GM12872 (cell line): ENCODE measurements around the gene SLC30A5.

Source experiments
- TF ChIP-seq, protein P1 (sequence below): IDR thresholded peaks from 3 replicates; pipeline ENCODE4 v1.5.1; 2011; ENCODE audit warnings: low read depth, mild to moderate bottlenecking, low read length, moderate library complexity; ENCODE audit not compliant: insufficient read depth

The SLC30A5 gene

DNA sequence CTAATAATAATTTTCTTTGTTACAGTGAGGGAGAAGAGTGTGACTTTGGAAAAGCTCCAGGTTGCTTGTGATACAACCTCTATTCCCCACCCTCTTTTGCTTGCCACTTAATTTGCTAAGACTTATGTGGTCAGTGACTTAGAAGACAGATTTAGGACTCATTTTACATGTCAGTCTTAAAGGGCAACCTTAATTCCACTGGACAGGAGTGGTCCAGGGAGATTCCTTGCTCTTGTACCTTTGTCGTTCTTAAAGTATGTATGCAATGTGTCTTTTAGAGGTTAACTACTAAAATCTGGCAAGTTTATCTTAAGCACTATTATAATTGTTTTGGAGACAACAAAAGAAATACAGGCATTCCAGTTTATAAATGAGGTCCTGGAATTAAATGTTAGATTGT, 20.0 kb downstream of the SLC30A5 start:
- TF ChIP-seq, protein P1, sequence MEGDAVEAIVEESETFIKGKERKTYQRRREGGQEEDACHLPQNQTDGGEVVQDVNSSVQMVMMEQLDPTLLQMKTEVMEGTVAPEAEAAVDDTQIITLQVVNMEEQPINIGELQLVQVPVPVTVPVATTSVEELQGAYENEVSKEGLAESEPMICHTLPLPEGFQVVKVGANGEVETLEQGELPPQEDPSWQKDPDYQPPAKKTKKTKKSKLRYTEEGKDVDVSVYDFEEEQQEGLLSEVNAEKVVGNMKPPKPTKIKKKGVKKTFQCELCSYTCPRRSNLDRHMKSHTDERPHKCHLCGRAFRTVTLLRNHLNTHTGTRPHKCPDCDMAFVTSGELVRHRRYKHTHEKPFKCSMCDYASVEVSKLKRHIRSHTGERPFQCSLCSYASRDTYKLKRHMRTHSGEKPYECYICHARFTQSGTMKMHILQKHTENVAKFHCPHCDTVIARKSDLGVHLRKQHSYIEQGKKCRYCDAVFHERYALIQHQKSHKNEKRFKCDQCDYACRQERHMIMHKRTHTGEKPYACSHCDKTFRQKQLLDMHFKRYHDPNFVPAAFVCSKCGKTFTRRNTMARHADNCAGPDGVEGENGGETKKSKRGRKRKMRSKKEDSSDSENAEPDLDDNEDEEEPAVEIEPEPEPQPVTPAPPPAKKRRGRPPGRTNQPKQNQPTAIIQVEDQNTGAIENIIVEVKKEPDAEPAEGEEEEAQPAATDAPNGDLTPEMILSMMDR = no peak

DNA sequence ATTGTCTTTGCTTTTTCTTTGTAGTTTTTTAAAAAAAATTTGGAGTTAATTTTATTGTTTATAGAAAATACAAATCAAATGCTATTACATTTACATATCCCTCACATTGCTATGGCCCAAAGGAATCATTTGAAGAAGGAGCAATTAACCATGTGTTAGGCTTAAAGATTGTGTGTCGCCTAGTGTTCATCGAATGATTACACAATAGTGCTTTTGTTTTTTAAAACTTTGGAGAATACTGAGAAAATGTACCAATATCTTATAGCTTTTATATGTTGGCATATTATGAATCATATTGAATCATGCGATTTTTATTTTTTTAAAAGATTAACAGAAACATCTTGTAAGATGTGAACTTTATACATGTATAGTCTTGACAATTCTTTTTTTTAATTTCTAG, 21.7 kb downstream of the SLC30A5 start:
- TF ChIP-seq, protein P1 = no peak

DNA sequence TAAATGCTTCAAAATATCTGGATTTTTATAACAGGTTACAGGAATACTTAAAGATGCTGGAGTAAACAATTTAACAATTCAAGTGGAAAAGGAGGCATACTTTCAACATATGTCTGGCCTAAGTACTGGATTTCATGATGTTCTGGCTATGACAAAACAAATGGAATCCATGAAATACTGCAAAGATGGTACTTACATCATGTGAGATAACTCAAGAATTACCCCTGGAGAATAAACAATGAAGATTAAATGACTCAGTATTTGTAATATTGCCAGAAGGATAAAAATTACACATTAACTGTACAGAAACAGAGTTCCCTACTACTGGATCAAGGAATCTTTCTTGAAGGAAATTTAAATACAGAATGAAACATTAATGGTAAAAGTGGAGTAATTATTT, 35.6 kb downstream of the SLC30A5 start:
- TF ChIP-seq, protein P1 = no peak

DNA sequence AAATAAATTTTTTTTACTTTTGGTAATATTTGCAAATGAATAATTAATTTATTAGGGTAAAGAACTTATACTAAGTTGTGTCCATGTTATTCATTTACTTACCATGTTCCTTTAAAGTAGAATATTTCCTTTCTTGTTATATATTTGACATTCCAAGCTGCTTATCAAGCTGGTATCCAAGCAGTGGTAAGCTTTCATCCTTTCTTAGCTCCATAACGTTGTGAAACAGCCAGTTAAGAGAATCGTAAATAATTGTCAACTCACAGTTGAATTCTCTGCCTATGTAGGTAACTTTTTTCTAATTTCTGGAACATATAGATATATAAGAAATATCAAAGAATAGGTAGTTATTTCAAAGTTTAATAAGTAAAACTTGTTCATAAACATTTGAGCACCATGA, 36.4 kb downstream of the SLC30A5 start:
- TF ChIP-seq, protein P1 = no peak

DNA sequence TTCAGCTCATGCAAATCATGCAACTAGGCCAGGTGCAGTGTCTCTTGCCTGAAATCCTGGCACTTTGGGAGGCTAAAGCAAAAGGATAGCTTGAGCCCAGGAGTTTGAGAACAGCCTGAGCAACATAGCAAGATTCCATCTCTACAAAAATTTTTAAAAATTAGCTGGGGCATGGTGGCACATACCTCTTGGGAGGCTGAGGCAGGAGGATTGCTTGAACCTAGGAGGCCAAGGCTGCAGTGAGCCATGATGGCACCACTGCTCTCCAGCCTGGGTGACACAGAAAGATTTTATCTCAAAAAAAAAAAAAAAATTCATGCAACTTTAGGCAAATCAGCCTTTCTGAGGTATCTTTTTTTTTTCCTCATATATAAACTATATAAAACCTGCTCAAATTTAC, 37.5 kb downstream of the SLC30A5 start:
- TF ChIP-seq, protein P1 = no peak

DNA sequence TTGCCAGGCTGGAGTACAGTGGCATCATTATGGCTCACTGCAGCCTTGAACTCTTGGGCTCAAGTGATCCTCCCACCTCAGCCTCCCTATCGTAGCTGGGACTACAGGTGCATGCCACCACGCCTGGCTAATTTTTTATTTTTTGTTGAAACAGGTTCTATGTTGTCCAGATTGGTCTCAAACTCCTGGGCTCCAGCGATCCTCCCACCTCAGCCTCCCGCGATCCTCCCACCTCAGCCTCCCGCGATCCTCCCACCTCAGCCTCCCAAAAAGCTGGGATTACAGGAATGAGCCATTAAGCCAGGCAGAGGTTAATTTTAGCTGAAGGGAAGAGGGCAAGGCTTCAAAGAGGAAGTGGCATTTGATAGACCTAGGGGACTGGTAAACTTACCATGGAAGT, 40.3 kb downstream of the SLC30A5 start:
- TF ChIP-seq, protein P1 = no peak

DNA sequence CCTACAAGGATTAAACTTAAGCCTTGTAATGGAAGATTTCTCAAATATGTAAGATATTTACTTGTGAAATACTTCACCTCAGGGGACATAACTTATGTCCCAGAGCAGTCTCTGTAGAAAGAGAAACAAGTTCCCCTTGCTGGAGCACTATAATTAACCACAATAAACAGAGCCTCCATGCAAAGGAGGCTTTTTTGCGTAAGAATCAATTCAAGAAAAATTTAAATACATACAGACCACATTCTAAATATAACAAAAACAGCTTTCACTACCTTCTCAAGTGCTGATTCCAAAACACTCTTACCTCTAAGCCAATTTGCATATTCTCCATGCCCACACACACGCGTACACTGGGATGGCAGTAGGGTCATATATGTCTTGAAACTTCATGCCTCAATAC, 42.5 kb downstream of the SLC30A5 start:
- TF ChIP-seq, protein P1 = no peak

DNA sequence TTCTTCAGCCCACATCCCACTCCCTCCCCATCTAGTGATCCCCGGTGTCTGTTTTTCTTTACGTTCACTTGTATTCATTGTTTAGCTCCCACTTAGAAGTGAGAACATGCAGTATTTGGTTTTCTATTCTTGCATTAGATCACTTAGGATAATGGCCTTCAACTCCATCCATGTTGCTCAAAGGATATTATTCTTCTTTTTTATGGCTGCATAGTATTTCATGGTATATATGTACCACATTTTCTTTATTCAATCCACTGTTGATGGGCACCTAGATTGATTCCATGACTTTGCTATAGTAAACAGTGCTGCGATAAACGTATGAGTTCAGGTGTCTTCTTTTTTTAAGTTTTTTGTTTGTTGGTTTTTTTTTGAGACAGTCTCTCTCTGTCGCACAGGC, 44.0 kb downstream of the SLC30A5 start:
- TF ChIP-seq, protein P1 = no peak
